GM21723 (cell line): ENCODE measurements around the gene GSDMA.

ENCODE experiments used
- ATAC-seq: cut with Tn5 transposase; IDR thresholded peaks from one replicate; pipeline ENCODE4 v1.9.1; 2021; ENCODE audit warnings: mild to moderate bottlenecking, moderate library complexity; ENCODE audit not compliant: unreplicated experiment

GSDMA gene

GRCh38 chr17:40020146-40020545, 57.3 kb downstream of the GSDMA start:
- ATAC-seq = no peak

- no peak for ATAC-seq
Observed at GRCh38 chr17:40021451-40021971, 58.7 kb downstream of the GSDMA start.

- ATAC-seq = no peak
Observed at GRCh38 chr17:40022497-40022896, 59.7 kb downstream of the GSDMA start.

- ATAC-seq = no peak
Observed at GRCh38 chr17:40022961-40023541, 60.2 kb downstream of the GSDMA start.

- no peak for ATAC-seq
Observed at GRCh38 chr17:40023590-40024292, 60.9 kb downstream of the GSDMA start.

- no peak for ATAC-seq
Observed at GRCh38 chr17:40024901-40025300, 62.1 kb downstream of the GSDMA start.

GRCh38 chr17:40025559-40025958, 62.8 kb downstream of the GSDMA start:
- ATAC-seq = no peak

- ATAC-seq = no peak
Observed at GRCh38 chr17:40025991-40026815, 63.4 kb downstream of the GSDMA start.

GRCh38 chr17:40026816-40027613, 64.2 kb downstream of the GSDMA start:
- ATAC-seq = no peak
